NB4 (cell line): ENCODE results near the gene MUSTN1.

Experiments used
- POLR2A ChIP-seq: IDR thresholded peaks from 2 replicates; pipeline ENCODE4 v1.6.1; 2011; ENCODE audit warnings: mild to moderate bottlenecking; ENCODE audit not compliant: insufficient read length; ENCODE audit errors: extremely low read depth
- TF ChIP-seq, protein P1 (sequence below): IDR thresholded peaks from one replicate; pipeline ENCODE4 v1.5.1; 2012; ENCODE audit warnings: low read depth, low read length

DNA sequence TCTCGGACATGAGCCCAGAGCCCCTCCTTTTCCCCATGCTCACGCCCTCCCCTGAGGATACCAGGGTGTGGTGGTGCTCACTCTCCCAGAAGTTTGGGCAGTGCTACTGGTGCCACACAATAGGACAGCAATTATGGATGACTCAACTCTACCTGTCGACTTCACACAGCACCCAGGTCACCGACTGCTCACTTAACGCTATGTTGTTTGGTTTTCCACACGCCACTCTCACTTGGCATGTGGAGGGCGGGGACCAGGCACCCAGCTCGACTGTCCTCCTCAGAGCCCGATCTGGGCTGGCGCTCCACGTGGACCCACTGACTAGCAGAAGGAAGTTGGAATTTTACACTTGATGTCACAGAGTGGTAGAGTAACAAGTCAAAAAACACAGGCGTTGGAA, 31.6 kb upstream of the MUSTN1 start:
- TF ChIP-seq, protein P1, sequence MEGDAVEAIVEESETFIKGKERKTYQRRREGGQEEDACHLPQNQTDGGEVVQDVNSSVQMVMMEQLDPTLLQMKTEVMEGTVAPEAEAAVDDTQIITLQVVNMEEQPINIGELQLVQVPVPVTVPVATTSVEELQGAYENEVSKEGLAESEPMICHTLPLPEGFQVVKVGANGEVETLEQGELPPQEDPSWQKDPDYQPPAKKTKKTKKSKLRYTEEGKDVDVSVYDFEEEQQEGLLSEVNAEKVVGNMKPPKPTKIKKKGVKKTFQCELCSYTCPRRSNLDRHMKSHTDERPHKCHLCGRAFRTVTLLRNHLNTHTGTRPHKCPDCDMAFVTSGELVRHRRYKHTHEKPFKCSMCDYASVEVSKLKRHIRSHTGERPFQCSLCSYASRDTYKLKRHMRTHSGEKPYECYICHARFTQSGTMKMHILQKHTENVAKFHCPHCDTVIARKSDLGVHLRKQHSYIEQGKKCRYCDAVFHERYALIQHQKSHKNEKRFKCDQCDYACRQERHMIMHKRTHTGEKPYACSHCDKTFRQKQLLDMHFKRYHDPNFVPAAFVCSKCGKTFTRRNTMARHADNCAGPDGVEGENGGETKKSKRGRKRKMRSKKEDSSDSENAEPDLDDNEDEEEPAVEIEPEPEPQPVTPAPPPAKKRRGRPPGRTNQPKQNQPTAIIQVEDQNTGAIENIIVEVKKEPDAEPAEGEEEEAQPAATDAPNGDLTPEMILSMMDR: no peak
- no peak for TF ChIP-seq POLR2A
